Neural cell (in vitro differentiated cells): ENCODE data around the gene SYK. TPM values are rescaled to one million over a fixed set of nuclear protein-coding genes. Genes with fewer than 3 reads are reported as not detected.

ENCODE experiments used
- H2AFZ ChIP-seq: fragments of 200-600, 300-800 bp; sonication (generic), shearing (Covaris generic); 2 replicates; pipeline ENCODE4 v1.6.0; 2014; ENCODE audit warnings: low read depth, mild to moderate bottlenecking, antibody characterized with exemption, low read length, moderate library complexity
- H3F3A ChIP-seq: fragments of 200-600 bp; shearing (Covaris generic); 2 replicates; pipeline ENCODE4 v1.6.1; 2016; ENCODE audit warnings: mild to moderate bottlenecking, moderate library complexity, mixed read lengths, antibody characterized with exemption, low read length; ENCODE audit not compliant: insufficient read depth, poor library complexity, severe bottlenecking
- H3K27ac ChIP-seq: fragments of 200-600, 300-800 bp; sonication (generic), shearing (Covaris generic); 2 replicates; pipeline ENCODE4 v1.5.1; 2014; ENCODE audit warnings: mild to moderate bottlenecking, low read length, moderate library complexity
- H3K27me3 ChIP-seq: fragments of 300-800, 200-600 bp; sonication (generic), shearing (Covaris generic); 2 replicates; pipeline ENCODE4 v1.6.0; 2014; ENCODE audit warnings: mild to moderate bottlenecking, low read depth, low read length, moderate library complexity; ENCODE audit not compliant: insufficient read depth
- H3K36me3 ChIP-seq: fragments of 300-800, 200-600 bp; sonication (generic), shearing (Covaris generic); 2 replicates; pipeline ENCODE4 v1.5.1; 2014; ENCODE audit warnings: mild to moderate bottlenecking, antibody characterized with exemption, low read length, moderate library complexity; ENCODE audit not compliant: insufficient read depth
- H3K4me2 ChIP-seq: fragments of 300-800, 200-600 bp; sonication (generic), shearing (Covaris generic); 2 replicates; pipeline ENCODE4 v1.6.0; 2014; ENCODE audit warnings: mild to moderate bottlenecking, low read length
- H3K4me3 ChIP-seq: fragments of 300-800, 200-600 bp; sonication (generic), shearing (Covaris generic); 2 replicates; pipeline ENCODE4 v1.5.1; 2014; ENCODE audit warnings: mild to moderate bottlenecking, low read length, moderate library complexity
- H3K79me2 ChIP-seq: fragments of 200-600 bp; shearing (Covaris generic); replicated peaks from 2 replicates; pipeline ENCODE4 v1.6.0; 2014; ENCODE audit warnings: mild to moderate bottlenecking, low read length, moderate library complexity; ENCODE audit not compliant: insufficient read depth
- H3K9ac ChIP-seq: fragments of 300-800, 200-600 bp; sonication (generic), shearing (Covaris generic); 2 replicates; pipeline ENCODE4 v1.6.1; 2016; ENCODE audit warnings: mild to moderate bottlenecking, low read length, mixed read lengths
- H3K9me2 ChIP-seq: fragments of 200-600 bp; shearing (Covaris generic); 2 replicates; pipeline ENCODE4 v1.6.1; 2016; ENCODE audit warnings: mild to moderate bottlenecking, low read length, mixed read lengths; ENCODE audit not compliant: insufficient read depth
- H3K9me3 ChIP-seq: fragments of 200-600, 300-800 bp; sonication (generic), shearing (Covaris generic); 2 replicates; pipeline ENCODE4 v1.6.1; 2016; ENCODE audit warnings: mild to moderate bottlenecking, mixed run types, low read length, moderate library complexity, mixed read lengths
- H4K20me1 ChIP-seq: fragments of 200-600 bp; shearing (Covaris generic); 2 replicates; pipeline ENCODE4 v1.6.1; 2016; ENCODE audit warnings: mild to moderate bottlenecking, mixed run types; ENCODE audit not compliant: insufficient read depth
- CTCF ChIP-seq: fragments of 450-650 bp; IDR thresholded peaks from 2 replicates; pipeline ENCODE4 v1.5.1; 2014; ENCODE audit warnings: antibody characterized with exemption, mild to moderate bottlenecking, moderate library complexity; ENCODE audit not compliant: poor library complexity, severe bottlenecking
- EP300 ChIP-seq: fragments of 450-650 bp; conservative IDR thresholded peaks from 2 replicates; pipeline ENCODE4 v1.6.1; 2014; ENCODE audit warnings: antibody characterized with exemption, mild to moderate bottlenecking, moderate library complexity; ENCODE audit not compliant: poor library complexity, severe bottlenecking
- EZH2 ChIP-seq: fragments of 200-600, 300-800 bp; shearing (Covaris generic), sonication (generic); IDR thresholded peaks from 2 replicates; pipeline ENCODE4 v1.6.1; 2014; ENCODE audit warnings: antibody characterized with exemption, low read length, borderline replicate concordance, mild to moderate bottlenecking; ENCODE audit not compliant: insufficient read depth, poor library complexity, severe bottlenecking
- MXI1 ChIP-seq: fragments of 450-650 bp; conservative IDR thresholded peaks from 2 replicates; pipeline ENCODE4 v1.6.1; 2014; ENCODE audit warnings: antibody characterized with exemption, mild to moderate bottlenecking; ENCODE audit not compliant: poor library complexity, severe bottlenecking
- POLR2AphosphoS5 ChIP-seq: IDR thresholded peaks from 2 replicates; pipeline ENCODE4 v1.6.1; 2012
- RAD21 ChIP-seq: fragments of 450-650 bp; conservative IDR thresholded peaks from 2 replicates; pipeline ENCODE4 v1.6.1; 2014; ENCODE audit warnings: antibody characterized with exemption, mild to moderate bottlenecking, moderate library complexity
- REST ChIP-seq: IDR thresholded peaks from 2 replicates; pipeline ENCODE4 v1.6.1; 2012; ENCODE audit warnings: borderline replicate concordance
- SMC3 ChIP-seq: fragments of 450-650 bp; conservative IDR thresholded peaks from 2 replicates; pipeline ENCODE4 v1.6.1; 2014; ENCODE audit warnings: antibody characterized with exemption, mild to moderate bottlenecking, moderate library complexity; ENCODE audit not compliant: poor library complexity
- TAF1 ChIP-seq: IDR thresholded peaks from 2 replicates; pipeline ENCODE4 v1.6.1; 2012; ENCODE audit warnings: low read depth
- polyA plus RNA-seq: library from polyadenylated mRNA; depleted of rRNA; stranded (reverse); fragments of >200 nt; gene quantifications from 2 replicates; pipeline ENCODE4 v1.2.3, GENCODE V29; 2014

The SYK gene
- polyA plus RNA-seq, 1 donor from 2014 or later = not detected

- TF ChIP-seq SMC3 (no peak), RAD21 (no peak), EZH2 (no peak), REST (no peak), EP300 (no peak), POLR2AphosphoS5 (no peak), CTCF (no peak), TAF1 (no peak), MXI1 (no peak)
- H3K9ac ChIP-seq = no peak overlapping the region
- H3K9me2 ChIP-seq = no peaks in the 10 kb centered on the region
- no peaks in the 10 kb centered on the region for H4K20me1 ChIP-seq
- no peak overlapping the region for H3K27ac ChIP-seq
- H3K27me3 ChIP-seq = no peaks in the 10 kb centered on the region
- no peak overlapping the region for H3K4me3 ChIP-seq
- H3K9me3 ChIP-seq = no peaks in the 10 kb centered on the region
- no peaks in the 10 kb centered on the region for H3F3A ChIP-seq
- no peak overlapping the region for H3K4me2 ChIP-seq
- no peak overlapping the region for H2AFZ ChIP-seq
- H3K79me2 ChIP-seq = no peaks in the 10 kb centered on the region
- no peaks in the 10 kb centered on the region for H3K36me3 ChIP-seq
These were observed 105.4 kb downstream of the SYK start for GRCh38 chr9:90907056-90907445.

GRCh38 chr9:90907790-90908189 lies 106.2 kb downstream of the SYK start:
- no peak overlapping the region for H2AFZ ChIP-seq
- H3K9me3 ChIP-seq = no peaks in the 10 kb centered on the region
- no peak overlapping the region for H3K9ac ChIP-seq
- H3K9me2 ChIP-seq = no peaks in the 10 kb centered on the region
- no peak for TF ChIP-seq POLR2AphosphoS5
- no peak for TF ChIP-seq SMC3
- no peak for TF ChIP-seq REST
- TF ChIP-seq CTCF = no peak
- no peak for TF ChIP-seq RAD21
- no peak for TF ChIP-seq EP300
- TF ChIP-seq MXI1 = no peak
- TF ChIP-seq EZH2 = no peak
- no peak for TF ChIP-seq TAF1
- no peaks in the 10 kb centered on the region for H4K20me1 ChIP-seq
- no peak overlapping the region for H3K4me2 ChIP-seq
- no peak overlapping the region for H3K27ac ChIP-seq
- H3K27me3 ChIP-seq = no peaks in the 10 kb centered on the region
- H3K79me2 ChIP-seq = no peaks in the 10 kb centered on the region
- H3K4me3 ChIP-seq = no peak overlapping the region
- H3F3A ChIP-seq = no peaks in the 10 kb centered on the region
- H3K36me3 ChIP-seq = no peaks in the 10 kb centered on the region
